GM18499 (cell line): ENCODE data around the gene RNF182.
"Not testable (repeated sequence)": the region's sequence is repeated elsewhere in the genome, so short reads cannot be mapped to it uniquely, and the experiment has no call there.

Experiments used
- ATAC-seq: cut with Tn5 transposase; IDR thresholded peaks from one replicate; pipeline ENCODE4 v1.9.1; 2021; ENCODE audit warnings: moderate number of reproducible peaks; ENCODE audit not compliant: insufficient read depth, unreplicated experiment

The RNF182 gene

GRCh38 chr6:13993416-13993815 lies 68.7 kb downstream of the RNF182 start:
- no peak for ATAC-seq

- no peak for ATAC-seq
These were observed 73.6 kb downstream of the RNF182 start for GRCh38 chr6:13998356-13998755.

- no peak for ATAC-seq
These were observed 76.1 kb downstream of the RNF182 start for GRCh38 chr6:14000901-14001300.

- ATAC-seq = no peak
These were observed 76.7 kb downstream of the RNF182 start for GRCh38 chr6:14001329-14002012.

GRCh38 chr6:14002176-14002947 lies 77.6 kb downstream of the RNF182 start:
- ATAC-seq = no peak

GRCh38 chr6:14004258-14004657 lies 79.5 kb downstream of the RNF182 start:
- no peak for ATAC-seq

- ATAC-seq = no peak
These were observed 84.1 kb downstream of the RNF182 start for GRCh38 chr6:14008809-14009208.

GRCh38 chr6:14009431-14009830 lies 84.7 kb downstream of the RNF182 start:
- no peak for ATAC-seq

- no peak for ATAC-seq
These were observed 85.5 kb downstream of the RNF182 start for GRCh38 chr6:14010275-14010674.

- ATAC-seq = no peak
These were observed 87.7 kb downstream of the RNF182 start for GRCh38 chr6:14012313-14013030.

GRCh38 chr6:14015964-14016363 lies 91.2 kb downstream of the RNF182 start:
- no peak for ATAC-seq

GRCh38 chr6:14016432-14016831 lies 91.7 kb downstream of the RNF182 start:
- no peak for ATAC-seq

GRCh38 chr6:14016935-14017625 lies 92.3 kb downstream of the RNF182 start:
- ATAC-seq = no peak

- no peak for ATAC-seq
These were observed 93.1 kb downstream of the RNF182 start for GRCh38 chr6:14017626-14018475.

GRCh38 chr6:14018559-14018958 lies 93.8 kb downstream of the RNF182 start:
- not testable (repeated sequence) for ATAC-seq

- ATAC-seq = no peak
These were observed 95.8 kb downstream of the RNF182 start for GRCh38 chr6:14020551-14020950.

- ATAC-seq = no peak
These were observed 96.7 kb downstream of the RNF182 start for GRCh38 chr6:14021449-14021848.

- no peak for ATAC-seq
These were observed 97.9 kb downstream of the RNF182 start for GRCh38 chr6:14022673-14023072.

- no peak for ATAC-seq
These were observed 99.1 kb downstream of the RNF182 start for GRCh38 chr6:14023855-14024254.

GRCh38 chr6:14025160-14025559 lies 100.4 kb downstream of the RNF182 start:
- ATAC-seq = peak; percentile 74
